HG03066 (cell line): ENCODE data around the gene HOXC6.
"Not testable (repeated sequence)": the region's sequence is repeated elsewhere in the genome, so short reads cannot be mapped to it uniquely, and the experiment has no call there.

ENCODE experiments used
- ATAC-seq: cut with Tn5 transposase; IDR thresholded peaks from one replicate; pipeline ENCODE4 v1.9.1; 2021; ENCODE audit warnings: low read depth; ENCODE audit not compliant: unreplicated experiment

HOXC6 gene

DNA sequence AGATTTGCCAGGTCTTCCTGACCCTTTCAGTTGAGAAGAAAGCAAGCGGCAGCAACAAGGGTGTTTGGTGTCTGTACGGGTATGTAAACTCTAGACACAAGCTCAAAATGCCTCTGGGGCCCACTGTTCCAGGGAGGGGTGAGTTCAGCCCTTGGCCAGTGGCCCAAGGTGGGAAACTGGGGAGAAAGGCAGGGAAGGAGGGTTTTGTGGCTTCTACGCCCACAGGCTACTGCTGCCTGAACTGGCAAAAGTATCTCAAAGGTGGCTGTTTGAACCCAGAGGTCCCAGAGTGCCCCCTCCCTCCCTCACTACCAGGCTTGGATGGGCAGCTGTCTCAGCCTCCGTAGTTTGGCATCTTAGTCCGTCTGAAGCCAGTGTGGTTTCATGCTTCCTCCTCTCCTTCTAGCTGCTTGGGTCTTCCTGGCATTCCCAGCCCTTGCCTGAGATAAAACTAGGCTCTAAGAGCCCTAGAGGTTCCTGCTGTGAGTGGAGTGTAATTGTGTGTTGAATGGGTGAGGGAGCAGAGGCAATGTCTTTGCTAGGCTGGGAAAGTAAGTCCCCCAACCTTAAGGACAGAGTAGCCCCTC is 10.1 kb downstream of the HOXC6 start:
- ATAC-seq = no peak

DNA sequence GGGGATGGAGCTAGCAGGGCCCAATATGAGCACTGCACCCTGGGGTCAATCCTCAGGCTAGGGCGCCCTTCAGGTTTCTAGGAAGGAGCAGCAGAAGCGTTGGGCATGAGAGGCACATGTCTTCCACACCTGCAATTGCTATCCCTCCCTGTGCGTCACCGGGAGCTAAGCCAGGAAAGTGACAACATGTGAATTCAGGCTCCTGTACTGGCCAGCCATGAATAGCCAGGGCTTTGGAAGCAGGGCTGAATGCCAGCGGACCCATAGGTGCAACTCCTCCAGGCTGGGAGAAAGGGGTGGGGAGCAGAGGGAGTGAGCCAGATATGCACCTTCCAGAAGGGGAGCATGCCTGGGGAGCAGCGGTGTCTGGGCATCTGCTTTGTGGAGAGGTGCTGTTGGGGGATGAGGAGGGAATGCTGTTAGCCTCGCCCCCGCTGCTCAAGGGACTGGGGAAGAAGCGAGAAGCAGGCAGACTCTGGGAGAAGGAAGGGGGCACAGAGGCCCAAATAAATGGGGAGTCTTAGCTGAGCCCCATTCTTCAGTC is 10.7 kb downstream of the HOXC6 start:
- ATAC-seq = no peak

DNA sequence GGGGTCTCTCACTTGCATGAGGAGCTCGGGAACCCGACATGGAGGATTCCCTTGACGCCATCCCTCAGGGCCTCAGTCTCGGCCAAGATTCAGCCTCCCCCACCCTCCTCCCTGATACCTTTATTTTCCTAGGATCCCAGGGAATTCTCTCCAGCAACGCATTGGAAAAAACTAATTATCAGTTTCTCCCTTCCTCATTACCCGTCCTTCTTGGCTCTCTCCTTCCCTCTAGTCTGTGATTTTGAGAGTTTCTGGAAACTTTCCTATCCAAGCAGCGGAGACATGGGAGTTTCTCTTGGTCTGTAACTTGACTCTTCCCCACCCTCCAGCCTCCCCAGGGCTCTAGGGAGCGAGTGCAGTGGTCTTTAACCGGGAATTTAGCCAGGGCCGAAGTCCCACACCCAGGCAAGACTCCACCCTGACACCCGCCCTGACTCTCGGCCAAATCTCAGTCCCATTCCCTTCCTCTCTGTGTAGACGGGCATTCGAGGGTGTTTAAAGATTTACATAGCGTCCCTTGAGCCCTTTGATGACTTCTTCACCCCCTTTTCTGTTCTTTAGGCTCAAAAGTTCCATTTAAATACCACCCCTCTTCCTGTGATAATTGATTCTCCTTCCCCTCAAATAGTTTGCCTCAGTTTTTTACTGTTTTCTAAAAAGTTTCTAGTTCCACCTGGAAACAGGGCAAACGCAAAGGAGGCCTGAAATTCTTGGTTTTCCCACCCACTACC is 11.3 kb downstream of the HOXC6 start:
- no peak for ATAC-seq

DNA sequence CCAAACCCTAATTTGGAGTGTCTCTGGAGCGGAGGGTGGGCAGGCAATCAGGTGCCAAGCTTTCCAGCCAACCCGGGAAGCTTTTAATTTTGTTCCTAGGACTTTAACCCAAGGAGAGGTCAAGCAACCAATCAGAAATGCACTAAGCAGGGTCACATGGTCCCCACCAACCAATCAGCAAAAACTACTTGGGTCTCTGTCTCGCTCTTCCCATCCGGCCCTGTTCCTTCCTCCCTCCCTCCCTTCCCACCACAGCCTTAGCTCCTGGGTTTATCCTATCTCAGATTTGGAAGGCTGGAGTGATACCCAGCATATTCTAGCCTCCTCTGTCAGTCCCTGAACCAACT is 11.9 kb downstream of the HOXC6 start:
- ATAC-seq = no peak

DNA sequence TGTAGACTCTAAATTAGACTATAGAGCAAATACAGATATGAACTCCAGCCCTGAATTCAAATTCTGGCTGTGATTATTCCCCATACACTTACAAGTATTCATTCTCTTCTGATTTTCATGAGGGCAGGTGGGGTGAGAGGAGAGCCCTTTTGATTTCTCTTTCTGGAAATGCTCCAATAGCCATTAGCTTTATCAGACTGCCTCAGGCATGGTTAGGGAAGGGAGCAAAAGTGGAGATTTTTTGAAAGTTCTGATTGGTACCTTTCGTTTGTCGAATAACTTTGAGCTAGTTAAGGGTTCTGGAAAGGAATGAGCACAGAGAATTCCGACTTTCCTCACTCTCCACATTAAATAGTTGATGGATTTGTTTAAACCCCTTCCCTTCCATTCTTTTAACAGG is 12.4 kb downstream of the HOXC6 start:
- no peak for ATAC-seq

DNA sequence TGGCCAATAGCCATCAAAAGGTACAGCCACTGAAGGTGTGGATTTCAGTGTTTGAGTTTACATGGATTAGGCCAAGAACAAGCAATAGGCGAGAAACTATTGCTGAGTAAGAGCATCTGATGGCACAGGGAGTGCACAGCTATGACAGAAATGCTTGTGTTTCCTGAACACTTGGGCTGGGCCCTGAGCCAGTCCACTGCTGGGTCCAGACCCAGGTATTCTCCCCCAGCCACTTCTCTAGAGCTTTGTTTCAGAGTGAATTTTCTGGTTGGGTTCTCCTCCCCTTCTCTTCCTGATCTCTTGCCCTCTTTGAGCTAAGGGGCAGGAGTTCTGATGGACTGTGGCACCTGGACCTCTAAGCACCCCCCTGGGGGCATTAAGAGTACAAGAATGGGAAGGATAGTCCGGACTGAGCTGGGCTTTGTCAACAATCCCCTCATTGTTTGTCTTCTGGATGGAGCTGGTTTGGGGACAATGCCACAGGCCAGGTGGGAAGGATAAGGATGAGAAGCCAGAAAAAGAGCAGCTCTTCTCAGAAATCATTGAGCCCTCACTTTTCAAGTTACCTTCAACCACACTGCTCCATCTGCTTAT is 13.0 kb downstream of the HOXC6 start:
- ATAC-seq = no peak

DNA sequence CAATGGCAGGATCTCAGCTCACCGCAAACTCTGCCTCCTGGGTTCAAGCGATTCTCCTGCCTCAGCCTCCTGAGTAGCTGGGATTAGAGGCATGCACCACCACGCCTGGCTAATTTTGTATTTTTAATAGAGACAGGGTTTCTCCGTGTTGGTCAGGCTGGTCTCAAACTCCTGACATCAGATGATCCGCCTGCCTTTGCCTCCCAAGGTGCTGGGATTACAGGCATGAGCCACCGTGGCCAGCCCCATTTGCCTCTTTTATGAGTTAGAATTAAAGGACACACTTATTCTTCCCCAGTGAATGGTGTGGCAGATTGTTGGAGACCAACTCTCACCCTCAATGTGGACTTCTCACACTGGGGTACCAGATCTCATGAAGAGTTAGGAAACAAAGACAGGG is 13.8 kb downstream of the HOXC6 start:
- not testable (repeated sequence) for ATAC-seq

DNA sequence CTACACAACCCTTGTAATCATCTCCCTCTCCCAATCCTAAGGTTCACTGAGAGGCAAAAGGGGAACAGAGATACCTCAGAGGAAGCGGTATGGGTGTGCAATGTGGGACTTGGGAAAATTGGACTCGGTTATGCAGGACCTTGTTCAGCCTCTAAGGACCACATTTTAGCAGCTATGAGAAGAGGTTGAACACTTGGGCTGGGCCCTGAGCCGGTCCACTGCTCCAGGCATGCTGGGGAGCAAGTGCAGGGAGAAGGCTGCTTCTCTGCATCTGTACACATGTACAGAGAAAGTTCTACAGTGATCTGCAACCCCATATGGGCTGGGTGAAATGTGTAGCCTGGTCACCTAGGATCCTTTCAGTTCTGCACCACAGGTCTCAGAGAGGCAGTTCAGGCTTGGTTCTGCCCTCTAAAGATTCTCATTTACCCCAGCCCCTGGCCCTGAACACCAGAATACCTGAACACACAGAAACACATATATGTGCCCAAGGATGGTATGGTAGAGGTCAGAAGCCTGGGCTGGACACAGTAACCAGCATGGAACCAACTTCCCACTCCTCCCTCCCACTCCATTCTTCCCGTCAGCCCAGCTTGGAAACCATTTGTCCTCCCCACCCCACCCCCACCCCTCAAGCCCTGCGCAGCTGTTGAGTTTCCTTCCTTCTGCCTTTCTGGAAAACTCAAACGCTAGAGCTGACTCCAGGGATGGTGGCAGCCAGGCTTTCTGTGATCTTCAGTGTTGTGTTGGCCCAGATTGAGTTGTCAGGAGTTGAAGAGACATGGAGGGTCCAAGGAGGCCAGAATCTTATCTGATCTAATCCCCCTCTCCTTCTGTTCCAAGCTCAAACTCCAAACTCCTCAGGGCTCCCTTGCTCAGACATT is 15.0 kb downstream of the HOXC6 start:
- ATAC-seq = no peak

DNA sequence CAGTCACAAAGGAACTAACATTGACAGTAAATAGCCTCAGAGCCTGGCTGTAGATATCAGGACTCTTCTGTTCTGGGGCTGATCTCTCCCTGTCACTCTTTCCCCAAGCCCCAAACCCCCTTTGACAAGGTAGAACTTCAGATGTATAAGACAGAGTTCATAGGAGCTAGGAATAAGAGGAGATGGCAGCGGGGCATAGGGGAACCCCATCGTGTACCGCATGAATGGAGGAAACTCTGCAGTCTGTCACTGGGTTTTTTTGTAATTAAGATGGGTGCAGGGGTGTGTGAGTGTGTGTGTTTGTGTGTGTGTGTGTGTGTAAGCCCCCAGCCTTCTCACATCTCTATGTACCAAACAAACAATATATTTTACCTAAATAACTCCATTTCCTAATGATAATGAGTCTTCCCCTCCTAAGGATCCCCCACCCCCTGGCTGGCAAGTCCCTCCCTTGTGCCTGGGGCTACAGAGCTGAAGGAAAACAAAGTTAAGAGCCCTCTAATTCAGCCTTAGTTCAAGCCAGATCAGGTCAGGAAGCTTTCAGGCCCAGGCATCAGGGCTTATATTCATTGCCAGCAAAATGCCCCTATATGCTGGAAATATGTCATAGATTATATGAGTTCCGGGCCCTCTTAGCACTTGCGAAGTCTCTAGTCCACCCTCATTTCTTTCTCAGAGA is 16.3 kb downstream of the HOXC6 start:
- no peak for ATAC-seq

DNA sequence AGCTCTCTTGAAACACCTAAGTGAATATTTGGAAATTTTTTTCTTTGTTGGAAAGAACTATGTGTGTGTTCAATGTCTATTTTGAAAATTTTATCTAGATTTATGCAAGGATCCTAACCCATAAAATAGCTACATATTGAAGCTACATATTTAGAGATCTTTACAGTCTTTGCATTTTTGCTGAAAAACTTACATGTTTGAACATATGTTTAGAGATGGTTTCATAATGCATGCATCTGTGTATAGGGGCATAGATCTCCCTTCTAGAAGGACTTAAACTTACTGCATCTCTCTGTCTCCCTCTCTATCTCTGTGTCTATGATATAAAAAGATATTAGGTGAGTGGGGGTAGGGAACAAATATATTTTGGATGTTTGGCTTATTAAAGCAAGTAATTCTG is 17.2 kb downstream of the HOXC6 start:
- no peak for ATAC-seq

DNA sequence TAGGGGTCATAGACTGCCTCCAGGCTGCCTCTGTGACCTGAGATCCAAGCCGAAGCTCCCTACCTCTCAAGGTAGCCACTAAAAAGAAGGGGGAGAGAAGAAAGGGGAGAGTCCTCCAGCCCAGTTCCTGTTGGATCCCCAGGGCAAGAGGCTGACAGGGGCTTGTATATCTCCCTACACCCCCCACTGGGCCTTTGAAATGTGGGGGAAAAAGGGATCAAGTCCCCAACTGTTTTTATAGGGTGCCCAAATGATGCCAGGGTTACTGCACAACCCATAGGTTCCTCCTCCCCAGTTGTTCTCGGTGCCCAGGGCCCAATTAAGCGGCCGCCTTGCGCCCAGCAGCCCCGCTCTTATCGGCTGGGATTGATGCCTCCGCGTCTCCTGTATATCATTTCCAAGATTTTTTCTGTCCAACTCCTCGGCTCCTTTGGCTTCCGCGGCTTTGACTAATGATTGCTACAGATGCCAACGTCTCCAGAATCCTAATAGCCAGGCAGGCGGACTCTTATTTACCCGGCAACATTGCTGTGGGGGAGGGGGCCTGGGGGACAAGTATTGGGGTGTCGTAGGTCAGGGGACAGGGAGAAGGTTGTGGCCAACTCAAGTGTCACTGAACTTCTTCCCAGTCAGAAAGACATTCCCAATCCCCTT is 17.8 kb downstream of the HOXC6 start:
- no peak for ATAC-seq

DNA sequence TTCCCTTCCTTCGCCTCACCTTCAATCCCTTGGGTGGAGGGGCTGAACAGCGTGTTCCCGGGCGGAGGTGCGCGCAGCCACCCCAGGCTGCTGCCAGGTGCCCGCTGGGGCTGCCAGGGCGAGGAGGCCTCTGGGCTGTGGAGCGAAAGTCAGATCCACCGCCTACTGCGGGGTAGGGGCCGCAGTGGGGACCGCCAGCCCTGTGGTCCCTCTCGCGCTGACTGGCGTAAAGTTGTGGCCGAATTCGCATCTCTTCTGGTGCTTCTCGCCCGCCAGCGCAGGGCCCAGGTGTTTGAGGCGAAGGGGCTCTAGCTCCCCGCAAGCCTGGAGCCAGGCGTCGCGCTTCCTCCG is 18.5 kb downstream of the HOXC6 start:
- no peak for ATAC-seq

DNA sequence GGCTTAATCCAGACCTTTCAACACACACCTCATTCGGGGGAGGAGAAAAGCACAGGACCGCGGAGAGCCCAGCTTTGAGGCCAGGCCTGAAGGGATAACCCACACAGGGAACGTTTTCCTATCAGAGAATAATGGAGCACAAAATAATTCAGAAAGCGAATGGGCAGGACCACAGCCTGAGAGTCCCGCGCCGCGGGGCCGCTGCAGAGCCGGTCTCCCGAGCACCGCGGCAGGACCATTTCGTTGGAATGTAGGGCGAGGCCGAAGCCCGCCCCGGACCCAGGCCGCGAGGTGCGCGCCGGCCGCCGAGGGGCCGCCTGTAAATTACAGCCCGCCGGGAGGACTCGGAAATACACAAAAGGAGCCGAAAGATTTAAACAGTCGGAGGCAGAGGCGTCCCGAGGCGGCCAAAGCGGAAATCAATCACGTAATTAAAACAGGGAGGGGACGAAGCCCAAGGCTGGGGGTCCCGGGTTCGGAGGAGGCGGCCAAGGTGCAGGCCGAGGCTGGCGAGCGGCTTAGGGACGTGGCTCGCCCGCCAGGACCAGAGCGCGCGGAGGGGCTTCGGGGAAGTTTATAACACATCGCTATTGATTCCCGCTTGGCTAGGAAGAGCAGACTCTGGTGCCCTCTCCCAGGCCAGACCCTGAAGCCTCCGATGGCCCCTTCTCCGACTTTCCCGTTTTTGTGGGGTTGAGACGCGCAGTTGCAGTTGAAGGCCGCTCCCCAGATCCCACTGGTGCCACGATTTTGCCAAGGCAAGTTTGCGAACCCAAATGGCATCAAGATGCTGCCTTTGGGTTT is 19.1 kb downstream of the HOXC6 start:
- ATAC-seq = no peak

DNA sequence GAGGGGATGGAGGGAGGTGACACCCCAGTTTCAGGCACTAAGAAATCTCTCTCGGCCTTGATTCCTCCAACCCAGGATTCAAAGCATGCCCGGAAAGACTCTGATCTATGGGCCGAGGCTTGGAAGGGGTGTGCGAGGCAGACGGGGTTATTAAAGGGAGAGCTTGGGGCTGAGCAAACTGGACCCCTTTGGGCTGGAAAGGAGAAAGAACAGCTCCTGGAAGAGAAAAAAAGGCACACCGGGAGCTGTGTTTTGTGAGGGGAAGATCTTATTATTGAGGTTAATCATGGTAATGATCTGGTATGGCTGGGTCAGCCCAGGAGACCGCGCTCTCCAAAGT is 19.7 kb downstream of the HOXC6 start:
- no peak for ATAC-seq

DNA sequence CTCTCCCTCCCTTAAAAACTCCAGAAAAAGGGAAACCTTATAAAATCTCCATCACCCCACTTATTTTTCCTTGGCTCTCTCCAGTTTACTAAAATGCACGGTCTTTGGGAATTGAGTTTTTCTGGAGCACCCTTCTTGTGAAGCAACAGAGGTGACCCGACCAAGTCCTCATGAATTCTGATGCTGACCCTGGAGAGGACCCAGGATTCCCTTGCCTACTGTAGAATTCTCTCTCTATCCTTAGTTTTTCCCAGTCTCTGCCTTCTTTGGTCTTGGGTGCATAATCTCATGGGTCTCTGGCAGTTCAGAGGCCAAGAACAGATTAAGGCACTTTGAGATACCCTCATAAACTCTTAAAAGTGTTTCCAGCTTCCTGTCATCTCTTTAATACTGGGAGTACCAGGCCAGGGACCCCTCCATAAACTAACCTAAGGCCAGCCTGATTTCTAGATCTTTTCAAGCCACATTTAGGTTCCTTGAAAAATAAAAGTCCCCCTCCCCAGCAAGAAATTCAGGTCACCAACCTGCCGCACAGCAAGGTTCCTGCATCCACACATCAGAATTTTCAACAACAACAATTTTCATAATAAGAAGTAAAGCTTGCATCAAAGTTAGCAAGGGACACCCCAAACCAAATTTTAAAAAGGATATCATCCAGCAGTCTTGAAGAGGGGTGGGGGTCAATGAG is 20.3 kb downstream of the HOXC6 start:
- ATAC-seq = no peak

DNA sequence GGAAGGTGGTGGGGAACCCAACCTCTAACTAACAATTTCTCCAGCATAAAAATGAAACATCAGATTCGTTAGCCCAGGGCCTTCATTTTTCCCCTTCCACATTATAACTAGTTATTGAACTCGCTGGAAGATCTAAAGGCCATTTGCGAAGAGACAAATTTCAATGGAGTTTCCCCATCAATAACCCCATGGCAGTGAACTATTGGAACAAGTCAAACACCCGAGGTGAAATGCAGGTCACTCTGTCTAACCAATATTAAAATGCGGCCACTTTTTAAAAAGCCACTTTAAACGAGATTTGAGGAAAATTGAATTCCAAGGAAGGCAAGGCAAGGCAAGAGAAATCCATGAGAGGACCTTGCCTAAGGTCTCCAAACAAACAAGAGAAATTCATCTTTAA is 20.9 kb downstream of the HOXC6 start:
- ATAC-seq = no peak

DNA sequence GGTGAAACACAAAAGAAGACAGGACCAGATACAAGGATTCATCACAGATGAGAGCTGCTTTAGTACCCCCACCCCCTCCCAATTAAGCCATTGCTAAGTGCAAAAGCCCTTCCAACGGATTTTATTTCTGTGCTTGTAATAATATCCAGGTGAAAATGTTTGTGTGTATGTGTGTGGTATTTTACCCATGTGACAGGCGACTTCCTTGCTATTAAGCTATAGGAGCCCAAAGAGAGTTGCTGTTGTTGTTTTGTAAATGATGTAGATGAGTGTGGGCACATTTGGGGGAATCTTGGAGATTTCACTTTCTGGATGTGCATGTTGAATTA is 22.2 kb downstream of the HOXC6 start:
- no peak for ATAC-seq

DNA sequence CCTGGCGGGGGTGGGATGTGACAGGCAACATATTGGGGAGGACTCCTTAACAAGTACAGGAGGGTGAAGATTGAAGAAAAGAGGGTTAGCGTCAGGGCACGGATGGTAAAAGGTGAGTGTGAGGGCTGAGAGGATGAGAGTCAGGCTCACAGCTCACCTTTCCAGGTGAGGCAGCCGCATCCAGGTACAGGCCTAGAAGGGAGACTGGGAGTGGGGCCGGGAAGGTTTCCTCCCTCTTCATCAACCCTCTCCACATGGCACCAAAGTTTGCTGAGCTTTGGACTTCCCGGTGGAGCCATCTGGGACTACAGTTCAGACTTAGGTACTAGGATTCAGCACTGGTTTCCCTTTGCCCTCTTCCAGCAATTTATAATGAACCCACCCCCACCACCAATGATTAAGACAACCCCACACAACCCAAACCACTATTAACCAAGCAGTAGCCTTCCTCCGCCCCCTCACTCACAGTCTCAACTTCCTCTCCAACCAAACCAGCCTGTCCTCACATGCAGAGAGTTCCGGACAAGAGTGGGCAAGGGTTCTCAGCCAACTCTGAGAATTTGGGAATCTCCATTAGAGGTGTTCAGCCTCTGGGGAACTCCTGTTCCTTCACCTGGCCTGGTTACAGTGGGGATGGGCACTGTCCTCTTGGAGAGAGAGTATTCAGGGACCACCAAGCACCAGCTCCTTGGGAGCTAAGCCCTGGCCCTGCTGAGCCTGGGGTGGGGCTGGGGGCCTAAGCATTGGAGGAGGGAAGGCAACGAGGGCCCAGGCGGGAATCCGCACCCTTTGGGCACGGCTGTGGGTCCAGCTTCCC is 23.0 kb downstream of the HOXC6 start:
- no peak for ATAC-seq
